CD4-positive, alpha-beta T cell (primary cell): Measurements from ENCODE around the gene SLC38A9. TPM values are rescaled to one million over a fixed set of nuclear protein-coding genes. Genes with fewer than 3 reads are reported as not detected.

ENCODE experiments used
- ATAC-seq: fragments of 200-7000 bp; cut with Tn5 transposase; one replicate; pipeline ENCODE4 v1.10.0; 2022; ENCODE audit warnings: mild to moderate bottlenecking; ENCODE audit not compliant: poor library complexity
- CTCF ChIA-PET: fragments of 350-600 bp; sonication (Branson Sonifier 250); formaldehyde crosslinking; loops from one replicate; lab custom pipeline; 2021; ENCODE audit warnings: antibody characterized with exemption, inconsistent platforms; lab: Charles Lee
- POLR2A ChIA-PET: fragments of 350-600 bp; sonication (Branson Sonifier 250); formaldehyde crosslinking; loops from one replicate; lab custom pipeline; 2021; ENCODE audit warnings: antibody characterized with exemption, inconsistent platforms; lab: Charles Lee
- DNase-seq, 14 experiments: peaks; one replicate each; pipeline ENCODE4 v3.0.0-alpha.2; 2013 to 2020; ENCODE audit warnings: mixed read lengths in 2 of 14
- H3K27ac ChIP-seq, 2 donors: one replicate each; pipeline versions ENCODE4 v1.5.1 to v1.7.0; 2013; ENCODE audit warnings: low read length in 2 of 2, low read depth in 1 of 2, mild to moderate bottlenecking in 1 of 2
- H3K27me3 ChIP-seq, 2 experiments: 1 replicate in 1 of 2; 2 replicates in 1 of 2; pipeline versions ENCODE4 v1.6.1 to v1.7.0; 2013; ENCODE audit warnings: low read length in 2 of 2, control low read depth in 1 of 2, mild to moderate bottlenecking in 1 of 2, moderate library complexity in 1 of 2; ENCODE audit not compliant: insufficient read depth in 2 of 2, control insufficient read depth in 1 of 2
- H3K36me3 ChIP-seq: one replicate; pipeline ENCODE4 v1.6.1; 2013; ENCODE audit warnings: low read length, control low read depth; ENCODE audit not compliant: insufficient read depth
- H3K4me1 ChIP-seq: one replicate; pipeline ENCODE4 v1.6.1; 2013; ENCODE audit warnings: low read length, control low read depth; ENCODE audit not compliant: insufficient read depth
- H3K4me3 ChIP-seq: one replicate; pipeline ENCODE4 v1.5.1; 2013; ENCODE audit warnings: mild to moderate bottlenecking, low read length, moderate library complexity
- H3K9me3 ChIP-seq, 2 experiments: 1 replicate in 1 of 2; 2 replicates in 1 of 2; pipeline versions ENCODE4 v1.6.1 to v1.7.0; 2013; ENCODE audit warnings: low read length in 2 of 2, mild to moderate bottlenecking in 2 of 2, control low read depth in 1 of 2, moderate library complexity in 1 of 2; ENCODE audit not compliant: control insufficient read depth in 1 of 2, insufficient read depth in 1 of 2
- H3K27ac Mint-ChIP-seq: one replicate; pipeline ENCODE4 v1.8.0; 2020; ENCODE audit warnings: mixed read lengths
- H3K27me3 Mint-ChIP-seq: one replicate; pipeline ENCODE4 v1.8.0; 2021; ENCODE audit warnings: mixed read lengths
- H3K36me3 Mint-ChIP-seq: one replicate; pipeline ENCODE4 v1.8.0; 2021; ENCODE audit warnings: low read depth, mixed read lengths
- H3K4me1 Mint-ChIP-seq: one replicate; pipeline ENCODE4 v1.8.0; 2021; ENCODE audit warnings: low read depth, mixed read lengths
- H3K4me3 Mint-ChIP-seq: one replicate; pipeline ENCODE4 v1.8.0; 2020; ENCODE audit warnings: mild to moderate bottlenecking, mixed read lengths
- H3K9me3 Mint-ChIP-seq: one replicate; pipeline ENCODE4 v1.8.0; 2020; ENCODE audit warnings: mixed read lengths
- intact Hi-C, 2 experiments: fragments of 100-400 bp; cut with DNase I in 1 of 2; cut with micrococcal nuclease in 1 of 2; formaldehyde crosslinking; loops; one replicate each; pipeline versions ENCODE4 v1.15.1 to v1.9.0; 2023 to 2025; cut with DNase I, micrococcal nuclease
- total RNA-seq, 174 experiments: library from RNA in 2 of 174; stranded (reverse) in 2 of 174; gene quantifications; one replicate each; pipeline ENCODE4 v1.2.3 and lab custom pipeline; 2021 to 2026
- TF ChIP-seq, protein P1 (sequence below): fragments of 200-600 bp; IDR thresholded peaks from one replicate; pipeline ENCODE4 v1.8.0; 2022; ENCODE audit warnings: antibody characterized with exemption, mild to moderate bottlenecking

SLC38A9 gene
- total RNA-seq, 2 experiments from 2014 or later = 10.0 to 10.3 TPM

DNA sequence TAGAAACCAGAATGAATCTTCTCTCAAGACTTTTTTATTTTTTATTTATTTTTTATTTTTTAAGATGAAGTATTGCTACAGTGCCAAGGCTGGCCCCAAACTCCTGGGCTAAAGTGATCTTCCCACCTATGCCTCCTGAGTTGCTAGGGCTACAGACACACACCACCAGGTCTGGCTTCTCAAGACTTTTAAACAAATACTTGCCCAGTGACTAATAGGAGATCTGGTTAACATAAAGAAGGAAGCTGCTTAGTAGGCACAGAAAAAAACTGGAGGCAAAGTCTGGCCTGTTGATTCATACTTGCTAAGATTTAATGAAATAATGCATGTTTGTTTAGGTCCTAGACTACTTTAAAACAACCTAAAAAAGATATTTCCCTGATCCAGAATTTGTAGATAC is 43.8 kb downstream of the SLC38A9 start:
- ChIA-PET POLR2A (no interaction called here), CTCF (no interaction called here)
- intact Hi-C loops = no loop called here
- H3K4me1 Mint-ChIP-seq = no peaks in the 10 kb centered on the region
- no peaks in the 10 kb centered on the region for H3K4me1 ChIP-seq
- H3K4me3 Mint-ChIP-seq = no peak overlapping the region
- no peaks in the 10 kb centered on the region for H3K27me3 ChIP-seq
- H3K36me3 Mint-ChIP-seq = peaks cover 35% of the 10 kb centered on the region
- H3K27ac Mint-ChIP-seq = no peak overlapping the region
- TF ChIP-seq, protein P1, sequence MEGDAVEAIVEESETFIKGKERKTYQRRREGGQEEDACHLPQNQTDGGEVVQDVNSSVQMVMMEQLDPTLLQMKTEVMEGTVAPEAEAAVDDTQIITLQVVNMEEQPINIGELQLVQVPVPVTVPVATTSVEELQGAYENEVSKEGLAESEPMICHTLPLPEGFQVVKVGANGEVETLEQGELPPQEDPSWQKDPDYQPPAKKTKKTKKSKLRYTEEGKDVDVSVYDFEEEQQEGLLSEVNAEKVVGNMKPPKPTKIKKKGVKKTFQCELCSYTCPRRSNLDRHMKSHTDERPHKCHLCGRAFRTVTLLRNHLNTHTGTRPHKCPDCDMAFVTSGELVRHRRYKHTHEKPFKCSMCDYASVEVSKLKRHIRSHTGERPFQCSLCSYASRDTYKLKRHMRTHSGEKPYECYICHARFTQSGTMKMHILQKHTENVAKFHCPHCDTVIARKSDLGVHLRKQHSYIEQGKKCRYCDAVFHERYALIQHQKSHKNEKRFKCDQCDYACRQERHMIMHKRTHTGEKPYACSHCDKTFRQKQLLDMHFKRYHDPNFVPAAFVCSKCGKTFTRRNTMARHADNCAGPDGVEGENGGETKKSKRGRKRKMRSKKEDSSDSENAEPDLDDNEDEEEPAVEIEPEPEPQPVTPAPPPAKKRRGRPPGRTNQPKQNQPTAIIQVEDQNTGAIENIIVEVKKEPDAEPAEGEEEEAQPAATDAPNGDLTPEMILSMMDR = no peak
- no peaks in the 10 kb centered on the region for H3K27me3 Mint-ChIP-seq
- no peaks in the 10 kb centered on the region for H3K9me3 ChIP-seq
- no peak for DNase-seq
- no peaks in the 10 kb centered on the region for H3K9me3 Mint-ChIP-seq
- no peak overlapping the region for H3K4me3 ChIP-seq
- ATAC-seq = no peak
- no peak overlapping the region for H3K27ac ChIP-seq
- H3K36me3 ChIP-seq = peaks cover 7% of the 10 kb centered on the region

DNA sequence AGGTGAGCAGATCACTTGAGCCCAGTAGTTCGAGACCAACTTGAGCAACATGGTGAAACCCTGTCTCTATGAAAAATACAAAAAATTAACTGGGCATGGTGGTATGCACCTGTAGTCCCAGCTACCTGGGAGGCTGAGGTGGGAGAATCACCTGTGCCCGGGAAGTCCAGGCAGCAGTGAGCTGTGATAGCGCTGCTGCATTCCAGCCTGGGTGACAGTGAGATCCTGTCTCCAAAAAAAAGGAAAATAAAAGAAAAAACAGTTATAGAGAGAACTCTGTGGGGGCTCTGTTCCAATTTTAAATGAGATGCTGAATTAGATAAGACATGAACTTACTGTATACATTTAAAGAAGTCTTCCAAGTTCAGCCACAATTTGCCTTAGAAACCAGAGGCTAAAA is 44.2 kb downstream of the SLC38A9 start:
- ChIA-PET CTCF (no interaction called here), POLR2A (no interaction called here)
- no peak overlapping the region for H3K4me3 Mint-ChIP-seq
- H3K9me3 Mint-ChIP-seq = no peaks in the 10 kb centered on the region
- peaks cover 30% of the 10 kb centered on the region for H3K36me3 Mint-ChIP-seq
- no peaks in the 10 kb centered on the region for H3K4me1 Mint-ChIP-seq
- no peaks in the 10 kb centered on the region for H3K9me3 ChIP-seq
- DNase-seq (no peak), ATAC-seq (no peak)
- no peaks in the 10 kb centered on the region for H3K27me3 ChIP-seq
- H3K36me3 ChIP-seq = peaks cover 7% of the 10 kb centered on the region
- no peak overlapping the region for H3K27ac ChIP-seq
- H3K27me3 Mint-ChIP-seq = no peaks in the 10 kb centered on the region
- H3K4me1 ChIP-seq = no peaks in the 10 kb centered on the region
- no peak overlapping the region for H3K4me3 ChIP-seq
- intact Hi-C loops = no loop called here
- no peak overlapping the region for H3K27ac Mint-ChIP-seq
- TF ChIP-seq, protein P1 = no peak

DNA sequence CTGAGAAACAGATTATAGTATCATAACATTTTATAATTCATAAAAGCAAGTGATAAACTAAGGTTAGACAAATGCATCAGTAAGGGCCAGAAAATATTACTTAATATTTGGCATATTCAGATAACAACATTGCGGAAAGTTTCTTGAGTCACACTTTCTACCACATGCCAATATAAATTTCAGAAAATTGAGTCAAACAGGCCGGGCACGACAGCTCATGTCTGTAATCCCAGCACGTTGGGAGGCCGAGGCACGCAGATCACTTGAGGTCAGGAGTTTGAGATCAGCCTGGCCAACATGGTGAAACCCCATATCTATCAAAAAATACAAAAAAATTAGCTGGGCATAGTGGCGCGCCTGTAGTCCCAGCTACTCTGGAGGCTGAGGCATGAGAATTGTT is 47.1 kb downstream of the SLC38A9 start:
- H3K4me1 ChIP-seq = no peaks in the 10 kb centered on the region
- ATAC-seq (no peak), DNase-seq (no peak)
- no peaks in the 10 kb centered on the region for H3K9me3 ChIP-seq
- ChIA-PET CTCF (no interaction called here), POLR2A (no interaction called here)
- H3K4me3 ChIP-seq = no peak overlapping the region
- H3K27me3 ChIP-seq = no peaks in the 10 kb centered on the region
- intact Hi-C loops = no loop called here
- H3K4me3 Mint-ChIP-seq = no peak overlapping the region
- H3K36me3 Mint-ChIP-seq = peaks cover 42% of the 10 kb centered on the region
- peaks cover 4% of the 10 kb centered on the region for H3K36me3 ChIP-seq
- no peaks in the 10 kb centered on the region for H3K9me3 Mint-ChIP-seq
- no peak overlapping the region for H3K27ac ChIP-seq
- H3K27me3 Mint-ChIP-seq = no peaks in the 10 kb centered on the region
- TF ChIP-seq, protein P1 = no peak
- H3K27ac Mint-ChIP-seq = no peak overlapping the region
- H3K4me1 Mint-ChIP-seq = no peaks in the 10 kb centered on the region
